MM.1S (cell line): ENCODE data around the gene IFITM1.

ENCODE experiments used
- EZH2 ChIP-seq: fragments of 300-600 bp; sonication (generic); optimal IDR thresholded peaks from 2 replicates; pipeline ENCODE3; 2017; ENCODE audit warnings: low read depth, mild to moderate bottlenecking, antibody characterized with exemption, low read length, mixed read lengths
- EZH2phosphoT487 ChIP-seq: fragments of 300-600 bp; sonication (generic); IDR thresholded peaks from 2 replicates; pipeline ENCODE4 v1.6.1; 2018; ENCODE audit warnings: antibody characterized with exemption, low read length
- TF ChIP-seq, protein P1 (sequence below): fragments of 300-600 bp; sonication (generic); IDR thresholded peaks from 2 replicates; pipeline ENCODE4 v1.5.1; 2016; ENCODE audit warnings: antibody characterized with exemption, low read length, mixed read lengths

DNA sequence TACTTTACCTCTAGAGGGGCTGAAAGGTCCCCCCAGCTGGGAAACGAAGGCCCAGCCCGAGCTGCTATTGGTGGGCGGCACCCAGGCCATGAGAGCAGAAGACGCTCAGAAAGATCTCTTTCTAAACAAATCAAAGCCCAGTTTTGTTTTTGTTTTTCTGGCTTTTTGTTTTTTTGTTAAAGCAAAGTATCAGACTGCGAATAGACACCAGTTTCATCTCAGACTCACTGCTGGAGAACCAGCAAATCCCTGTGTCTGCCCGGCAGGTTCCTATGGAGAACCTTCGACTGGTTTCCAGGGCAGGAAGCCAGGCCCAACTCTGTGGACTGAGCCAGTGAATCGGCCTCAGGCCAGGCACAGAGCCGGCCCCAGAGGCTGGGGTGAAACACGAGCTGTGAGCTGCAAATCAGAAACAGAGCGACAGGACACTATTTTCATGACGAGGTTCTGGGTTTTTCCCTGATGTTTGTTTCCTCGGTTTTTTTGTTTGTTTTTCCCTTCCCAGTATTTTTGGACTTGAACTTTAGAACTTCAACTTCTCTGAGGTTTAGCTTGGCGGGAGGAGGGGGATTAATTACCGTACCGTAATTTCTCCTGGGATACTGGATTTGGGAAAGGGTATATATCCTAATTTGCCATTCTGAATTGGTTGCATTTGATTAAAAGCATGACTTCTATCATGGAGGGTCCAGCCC, 39.5 kb downstream of the IFITM1 start:
- TF ChIP-seq, protein P1, sequence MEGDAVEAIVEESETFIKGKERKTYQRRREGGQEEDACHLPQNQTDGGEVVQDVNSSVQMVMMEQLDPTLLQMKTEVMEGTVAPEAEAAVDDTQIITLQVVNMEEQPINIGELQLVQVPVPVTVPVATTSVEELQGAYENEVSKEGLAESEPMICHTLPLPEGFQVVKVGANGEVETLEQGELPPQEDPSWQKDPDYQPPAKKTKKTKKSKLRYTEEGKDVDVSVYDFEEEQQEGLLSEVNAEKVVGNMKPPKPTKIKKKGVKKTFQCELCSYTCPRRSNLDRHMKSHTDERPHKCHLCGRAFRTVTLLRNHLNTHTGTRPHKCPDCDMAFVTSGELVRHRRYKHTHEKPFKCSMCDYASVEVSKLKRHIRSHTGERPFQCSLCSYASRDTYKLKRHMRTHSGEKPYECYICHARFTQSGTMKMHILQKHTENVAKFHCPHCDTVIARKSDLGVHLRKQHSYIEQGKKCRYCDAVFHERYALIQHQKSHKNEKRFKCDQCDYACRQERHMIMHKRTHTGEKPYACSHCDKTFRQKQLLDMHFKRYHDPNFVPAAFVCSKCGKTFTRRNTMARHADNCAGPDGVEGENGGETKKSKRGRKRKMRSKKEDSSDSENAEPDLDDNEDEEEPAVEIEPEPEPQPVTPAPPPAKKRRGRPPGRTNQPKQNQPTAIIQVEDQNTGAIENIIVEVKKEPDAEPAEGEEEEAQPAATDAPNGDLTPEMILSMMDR, result no peak
- no peak for TF ChIP-seq EZH2
- TF ChIP-seq EZH2phosphoT487, result no peak
